SK-N-DZ (cell line): ENCODE measurements around the gene AKT3.
A peak's percentile ranks its signal among the peaks of the same experiment; 100 is the strongest.

Experiments
- DNase-seq: peaks from one replicate; pipeline ENCODE4 v3.0.0-alpha.2; 2015; ENCODE audit warnings: low spot score

AKT3 gene

DNA sequence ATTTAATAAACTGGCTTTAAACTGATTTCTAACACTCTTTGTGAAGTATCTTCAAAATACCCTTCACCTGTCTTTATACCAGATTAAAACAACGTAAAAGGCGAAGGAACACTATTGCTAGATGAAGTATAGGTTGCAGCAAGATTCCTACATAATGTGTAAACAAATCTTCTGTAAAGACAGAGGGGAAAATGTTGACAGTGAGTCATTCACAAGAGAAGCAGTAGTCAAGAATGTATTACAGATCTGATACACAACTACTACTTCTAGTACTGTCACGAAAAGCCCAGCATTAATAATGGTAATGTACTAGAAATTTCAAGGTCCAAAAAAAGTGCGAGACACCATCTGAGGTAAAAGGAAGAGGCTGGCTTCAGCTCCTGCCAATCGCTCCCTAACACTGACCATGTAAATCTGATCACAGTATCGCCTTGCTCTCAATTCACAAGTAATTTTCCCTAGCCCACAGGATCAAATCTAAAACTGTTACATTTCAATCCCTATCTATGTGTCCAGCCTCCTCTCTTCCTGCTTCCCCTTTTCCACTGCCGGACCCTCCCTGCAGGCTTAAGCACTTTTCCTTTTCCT is 290.4 kb downstream of the AKT3 start:
- DNase-seq: no peak

- DNase-seq: no peak
Observed at GRCh38 chr1:243558576-243558975, 291.5 kb downstream of the AKT3 start.

DNA sequence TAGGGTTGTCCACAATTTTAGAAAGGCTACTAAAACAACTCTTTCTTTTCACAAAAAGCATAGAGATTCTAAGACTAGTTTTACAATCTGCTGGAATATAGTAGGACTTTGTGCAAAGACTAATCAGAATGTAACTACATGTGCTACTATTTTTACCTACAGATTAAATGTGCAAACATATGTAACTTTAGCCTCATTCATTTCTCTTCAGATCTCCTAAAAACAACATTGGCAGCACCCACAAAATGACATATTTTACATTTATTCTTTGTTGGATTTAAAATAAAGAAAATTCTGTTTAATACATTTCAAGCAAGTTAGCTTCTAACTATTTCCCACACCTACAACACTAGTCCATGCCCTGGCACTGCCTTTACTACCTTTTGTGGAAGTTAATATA is 292.2 kb downstream of the AKT3 start:
- DNase-seq: no peak

- no peak for DNase-seq
Observed at GRCh38 chr1:243554686-243555085, 295.4 kb downstream of the AKT3 start.

GRCh38 chr1:243553090-243553489 is 297.0 kb downstream of the AKT3 start:
- no peak for DNase-seq

- no peak for DNase-seq
Observed at GRCh38 chr1:243550276-243550675, 299.8 kb downstream of the AKT3 start.

- no peak for DNase-seq
Observed at GRCh38 chr1:243549791-243550190, 300.3 kb downstream of the AKT3 start.

DNA sequence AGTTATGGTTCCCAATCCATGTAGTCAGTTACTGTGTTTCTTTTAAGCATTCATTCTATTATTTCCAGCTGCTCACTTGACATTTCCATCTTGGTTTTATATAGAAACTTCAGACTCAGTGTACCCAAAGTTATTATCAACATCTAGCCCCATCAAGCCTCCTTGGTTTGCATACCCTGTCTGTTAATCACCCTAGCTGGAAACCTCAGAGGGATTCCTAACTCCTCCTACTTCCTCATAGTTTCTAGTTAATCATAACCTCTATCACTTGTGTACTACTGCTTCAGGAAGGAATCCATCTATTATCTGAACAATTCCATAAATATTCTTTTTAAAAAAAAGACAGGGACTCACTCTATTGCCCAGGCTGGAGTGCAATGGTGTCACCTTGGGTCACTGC is 300.9 kb downstream of the AKT3 start:
- DNase-seq: no peak

DNA sequence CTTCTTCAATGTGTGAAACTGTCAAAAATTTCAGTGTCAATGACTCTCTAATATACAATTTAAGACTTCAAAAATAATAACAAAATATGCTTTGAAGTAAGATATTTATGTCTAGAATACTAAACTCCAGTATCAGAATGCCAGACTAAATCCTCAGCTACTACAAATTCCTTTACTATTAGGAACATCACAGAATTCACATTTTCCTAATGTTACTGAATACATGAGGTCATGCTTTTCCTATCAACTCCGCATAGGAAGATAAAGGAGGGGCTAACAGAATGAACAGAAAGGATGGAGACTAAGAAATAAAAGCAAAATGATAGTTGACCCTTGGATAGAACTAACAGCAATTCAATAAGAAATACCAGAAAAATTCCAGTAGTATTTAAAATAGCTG is 301.5 kb downstream of the AKT3 start:
- DNase-seq: no peak

DNA sequence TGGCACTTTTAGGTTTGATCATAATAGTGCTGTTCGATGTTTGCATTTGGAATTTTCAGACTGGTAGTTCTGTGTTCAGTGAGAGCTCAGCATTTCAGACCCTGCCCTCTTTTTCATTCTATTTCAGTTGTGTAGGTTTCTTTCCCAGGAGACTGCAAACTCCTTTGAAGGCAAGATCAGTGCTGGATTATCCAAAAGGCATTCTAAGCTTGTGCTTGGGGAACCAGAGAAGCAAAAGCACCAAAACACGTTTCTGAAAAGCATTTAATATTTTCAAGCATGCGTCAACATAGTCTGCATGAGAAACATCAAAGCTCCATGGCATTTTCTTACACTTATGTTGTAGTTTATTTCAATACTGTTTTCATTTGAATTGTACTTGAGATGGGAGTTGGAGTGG is 302.2 kb downstream of the AKT3 start:
- DNase-seq: no peak

GRCh38 chr1:243546457-243546856 is 303.6 kb downstream of the AKT3 start:
- no peak for DNase-seq

GRCh38 chr1:243543501-243543900 is 306.5 kb downstream of the AKT3 start:
- DNase-seq: no peak

- DNase-seq: no peak
Observed at GRCh38 chr1:243542739-243543415, 307.2 kb downstream of the AKT3 start.

DNA sequence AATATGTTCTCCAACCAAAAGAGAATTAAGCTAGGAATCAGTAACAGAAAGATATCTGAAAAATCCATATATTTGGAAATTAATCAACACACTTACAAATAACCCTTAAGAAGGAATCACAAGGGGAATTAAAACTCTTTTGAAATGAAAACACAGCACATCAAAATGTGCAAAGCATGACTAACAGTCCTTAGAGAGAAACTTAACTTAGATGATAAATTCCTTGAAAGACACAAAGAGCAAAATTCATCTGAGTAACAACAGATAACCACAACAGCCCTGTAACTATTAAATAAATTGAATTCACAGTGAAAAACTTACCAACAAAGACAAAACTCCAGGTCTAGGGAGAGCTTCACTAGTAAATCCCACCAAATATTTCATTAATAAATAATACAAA is 310.4 kb downstream of the AKT3 start:
- DNase-seq: no peak

- no peak for DNase-seq
Observed at GRCh38 chr1:243535014-243535413, 315.0 kb downstream of the AKT3 start.

GRCh38 chr1:243529512-243529911 is 320.5 kb downstream of the AKT3 start:
- no peak for DNase-seq

- DNase-seq: no peak
Observed at GRCh38 chr1:243528459-243529121, 321.5 kb downstream of the AKT3 start.

DNA sequence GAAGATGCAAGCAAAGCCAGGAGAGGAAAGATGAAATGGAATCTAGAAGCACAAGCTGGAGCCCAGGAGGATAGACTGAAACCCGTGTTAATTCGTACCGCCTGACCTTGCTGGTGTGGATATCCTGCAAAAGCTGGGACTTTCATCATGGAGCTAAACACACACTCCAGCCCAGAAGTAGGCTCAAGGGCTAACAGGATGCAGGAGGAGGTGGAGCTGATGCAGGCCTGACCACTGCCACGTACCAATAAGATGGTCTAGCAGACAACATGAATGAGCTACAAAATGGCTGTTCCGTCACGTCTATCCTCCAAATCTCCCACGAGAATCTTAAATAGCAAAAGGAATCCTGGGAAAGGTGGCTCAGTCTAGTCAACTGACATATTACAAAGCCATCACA is 323.9 kb downstream of the AKT3 start:
- peak; percentile 35 for DNase-seq

GRCh38 chr1:243525085-243525487 is 325.0 kb downstream of the AKT3 start:
- DNase-seq: no peak

DNA sequence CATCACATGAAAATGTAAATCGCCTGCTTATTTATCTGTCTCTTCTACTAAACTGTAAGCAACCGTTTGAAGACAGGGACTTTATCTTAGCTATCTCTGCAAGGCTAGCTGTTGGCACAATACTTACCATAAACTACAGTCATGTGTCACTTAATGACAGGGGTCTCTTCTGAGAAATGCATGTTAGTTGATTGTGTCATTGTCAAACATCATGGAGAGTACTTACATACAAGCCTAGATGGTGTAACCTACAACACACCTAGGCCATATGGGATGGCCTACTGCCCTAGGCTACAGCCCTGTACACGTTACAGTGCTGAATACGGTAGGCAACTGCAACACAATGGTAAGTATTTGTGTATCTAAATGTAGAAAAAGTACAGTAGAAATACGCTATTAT is 326.3 kb downstream of the AKT3 start:
- DNase-seq: no peak

GRCh38 chr1:243520831-243521230 is 329.2 kb downstream of the AKT3 start:
- DNase-seq: no peak

- DNase-seq: no peak
Observed at GRCh38 chr1:243514927-243515326, 335.1 kb downstream of the AKT3 start.
